ENCODE data around the gene MCUR1.
"Not testable (repeated sequence)": the region's sequence is repeated elsewhere in the genome, so short reads cannot be mapped to it uniquely, and the experiment has no call there.

GRCh38 chr6:13780162-13780561 is 34.2 kb downstream of the MCUR1 start:
- TF ChIP-seq, protein P1, sequence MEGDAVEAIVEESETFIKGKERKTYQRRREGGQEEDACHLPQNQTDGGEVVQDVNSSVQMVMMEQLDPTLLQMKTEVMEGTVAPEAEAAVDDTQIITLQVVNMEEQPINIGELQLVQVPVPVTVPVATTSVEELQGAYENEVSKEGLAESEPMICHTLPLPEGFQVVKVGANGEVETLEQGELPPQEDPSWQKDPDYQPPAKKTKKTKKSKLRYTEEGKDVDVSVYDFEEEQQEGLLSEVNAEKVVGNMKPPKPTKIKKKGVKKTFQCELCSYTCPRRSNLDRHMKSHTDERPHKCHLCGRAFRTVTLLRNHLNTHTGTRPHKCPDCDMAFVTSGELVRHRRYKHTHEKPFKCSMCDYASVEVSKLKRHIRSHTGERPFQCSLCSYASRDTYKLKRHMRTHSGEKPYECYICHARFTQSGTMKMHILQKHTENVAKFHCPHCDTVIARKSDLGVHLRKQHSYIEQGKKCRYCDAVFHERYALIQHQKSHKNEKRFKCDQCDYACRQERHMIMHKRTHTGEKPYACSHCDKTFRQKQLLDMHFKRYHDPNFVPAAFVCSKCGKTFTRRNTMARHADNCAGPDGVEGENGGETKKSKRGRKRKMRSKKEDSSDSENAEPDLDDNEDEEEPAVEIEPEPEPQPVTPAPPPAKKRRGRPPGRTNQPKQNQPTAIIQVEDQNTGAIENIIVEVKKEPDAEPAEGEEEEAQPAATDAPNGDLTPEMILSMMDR (IDR thresholded peaks at IDR 0.05; ENCODE audit: insufficient read depth, low read length): not testable (repeated sequence)
- not testable (repeated sequence) for TF ChIP-seq GABPA (IDR thresholded peaks at IDR 0.05; ENCODE audit: low read depth); SPI1 (IDR thresholded peaks at IDR 0.05; ENCODE audit: borderline replicate concordance, low read depth)

Measured in HL-60 (cell line).